Upper lobe of right lung (tissue), 1 donor: ENCODE results near the gene PUM1. TPM values are rescaled to one million over a fixed set of nuclear protein-coding genes. Genes with fewer than 3 reads are reported as not detected.

Source experiments
- ATAC-seq: fragments of 200-7000 bp; cut with Tn5 transposase; one replicate; pipeline ENCODE4 v1.9.1; 2020; ENCODE audit warnings: mild to moderate bottlenecking, moderate library complexity
- DNase-seq: peaks from one replicate; pipeline ENCODE4 v3.0.0-alpha.2; 2020
- H3K27ac ChIP-seq: fragments of 200-600 bp; one replicate; pipeline ENCODE4 v1.8.0; 2022
- H3K27me3 ChIP-seq: fragments of 200-600 bp; one replicate; pipeline ENCODE4 v1.8.0; 2022; ENCODE audit warnings: mild to moderate bottlenecking
- H3K36me3 ChIP-seq: fragments of 200-600 bp; one replicate; pipeline ENCODE4 v1.8.0; 2022
- H3K4me1 ChIP-seq: fragments of 200-600 bp; one replicate; pipeline ENCODE4 v1.8.0; 2022
- H3K4me3 ChIP-seq: fragments of 200-600 bp; one replicate; pipeline ENCODE4 v1.8.0; 2022; ENCODE audit warnings: mild to moderate bottlenecking
- H3K9me3 ChIP-seq: fragments of 200-600 bp; one replicate; pipeline ENCODE4 v1.8.0; 2022
- intact Hi-C: fragments of 100-400 bp; cut with DNase I; formaldehyde crosslinking; loops from one replicate; pipeline ENCODE4 v1.11.0; 2022
- total RNA-seq: library from RNA; stranded (reverse); fragmentation: NEBNext Ultra II Directional; extraction: Animal tissue kit (Norgen Biotek cat#: 25700); gene quantifications from one replicate; pipeline ENCODE4 v1.2.1, GENCODE V29; 2021
- TF ChIP-seq, protein P1 (sequence below): fragments of 200-600 bp; IDR thresholded peaks from one replicate; pipeline ENCODE4 v1.8.0; 2022; ENCODE audit warnings: antibody characterized with exemption
- donor health status: DM: no; HTN: yes; CAD: no; lungs with severe emphysema.

PUM1 gene
- total RNA-seq, 1 donor from 2014 or later, result 117 TPM

DNA sequence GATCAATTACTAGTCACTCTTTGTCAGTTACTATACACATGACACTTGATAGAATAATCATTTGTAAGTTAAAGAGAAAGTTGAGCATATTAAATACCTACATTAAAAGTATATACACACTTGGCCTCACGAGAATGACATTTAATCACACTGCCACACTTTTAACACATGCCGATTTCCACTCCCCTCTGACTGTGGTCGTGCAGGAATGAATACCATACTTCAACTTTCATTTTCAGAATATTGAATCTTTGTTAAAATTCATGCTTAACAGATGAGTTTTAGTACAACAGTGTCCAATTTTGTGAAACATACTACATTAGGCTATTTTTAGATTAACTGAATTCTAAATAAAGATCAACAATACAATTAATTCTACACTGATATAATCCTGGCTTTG is 78.8 kb downstream of the PUM1 start:
- Histone ChIP-seq H3K27ac (no peak overlapping the region), H3K4me3 (no peak overlapping the region), H3K4me1 (peaks cover 29% of the 10 kb centered on the region), H3K9me3 (no peaks in the 10 kb centered on the region), H3K36me3 (peaks cover 19% of the 10 kb centered on the region), H3K27me3 (no peaks in the 10 kb centered on the region)
- no peak for DNase-seq
- TF ChIP-seq, protein P1, sequence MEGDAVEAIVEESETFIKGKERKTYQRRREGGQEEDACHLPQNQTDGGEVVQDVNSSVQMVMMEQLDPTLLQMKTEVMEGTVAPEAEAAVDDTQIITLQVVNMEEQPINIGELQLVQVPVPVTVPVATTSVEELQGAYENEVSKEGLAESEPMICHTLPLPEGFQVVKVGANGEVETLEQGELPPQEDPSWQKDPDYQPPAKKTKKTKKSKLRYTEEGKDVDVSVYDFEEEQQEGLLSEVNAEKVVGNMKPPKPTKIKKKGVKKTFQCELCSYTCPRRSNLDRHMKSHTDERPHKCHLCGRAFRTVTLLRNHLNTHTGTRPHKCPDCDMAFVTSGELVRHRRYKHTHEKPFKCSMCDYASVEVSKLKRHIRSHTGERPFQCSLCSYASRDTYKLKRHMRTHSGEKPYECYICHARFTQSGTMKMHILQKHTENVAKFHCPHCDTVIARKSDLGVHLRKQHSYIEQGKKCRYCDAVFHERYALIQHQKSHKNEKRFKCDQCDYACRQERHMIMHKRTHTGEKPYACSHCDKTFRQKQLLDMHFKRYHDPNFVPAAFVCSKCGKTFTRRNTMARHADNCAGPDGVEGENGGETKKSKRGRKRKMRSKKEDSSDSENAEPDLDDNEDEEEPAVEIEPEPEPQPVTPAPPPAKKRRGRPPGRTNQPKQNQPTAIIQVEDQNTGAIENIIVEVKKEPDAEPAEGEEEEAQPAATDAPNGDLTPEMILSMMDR, result no peak
- intact Hi-C loops, result no loop called here
- no peak for ATAC-seq

DNA sequence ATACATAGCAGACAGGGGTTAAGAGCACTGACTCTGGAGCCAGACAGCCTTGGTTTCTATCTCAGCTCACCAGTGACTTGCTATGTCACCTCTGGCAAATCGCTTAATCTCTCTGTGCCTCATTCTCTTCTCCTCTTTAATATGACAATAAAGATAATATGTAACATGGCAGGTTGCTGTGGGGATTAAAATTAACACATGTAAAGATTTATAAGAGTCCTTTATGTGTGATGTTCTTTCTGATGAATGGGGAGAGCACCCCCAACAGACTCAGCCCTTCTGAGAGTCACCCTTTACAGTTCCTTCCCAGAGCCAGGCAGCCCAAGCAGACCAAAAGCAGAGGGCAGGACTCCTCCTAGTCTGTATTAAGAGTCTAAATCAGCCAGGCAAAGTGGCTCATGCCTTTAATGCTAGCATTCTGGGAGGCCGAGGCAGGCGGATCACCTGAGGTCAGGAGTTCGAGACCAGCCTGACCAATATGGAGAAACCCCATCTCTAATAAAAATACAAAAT is 80.5 kb downstream of the PUM1 start:
- Histone ChIP-seq H3K4me1 (peaks cover 29% of the 10 kb centered on the region), H3K4me3 (no peak overlapping the region), H3K27ac (no peak overlapping the region), H3K27me3 (no peaks in the 10 kb centered on the region), H3K9me3 (no peaks in the 10 kb centered on the region), H3K36me3 (peaks cover 17% of the 10 kb centered on the region)
- ATAC-seq (no peak), DNase-seq (no peak)
- intact Hi-C loops, result no loop called here
- TF ChIP-seq, protein P1, result no peak

DNA sequence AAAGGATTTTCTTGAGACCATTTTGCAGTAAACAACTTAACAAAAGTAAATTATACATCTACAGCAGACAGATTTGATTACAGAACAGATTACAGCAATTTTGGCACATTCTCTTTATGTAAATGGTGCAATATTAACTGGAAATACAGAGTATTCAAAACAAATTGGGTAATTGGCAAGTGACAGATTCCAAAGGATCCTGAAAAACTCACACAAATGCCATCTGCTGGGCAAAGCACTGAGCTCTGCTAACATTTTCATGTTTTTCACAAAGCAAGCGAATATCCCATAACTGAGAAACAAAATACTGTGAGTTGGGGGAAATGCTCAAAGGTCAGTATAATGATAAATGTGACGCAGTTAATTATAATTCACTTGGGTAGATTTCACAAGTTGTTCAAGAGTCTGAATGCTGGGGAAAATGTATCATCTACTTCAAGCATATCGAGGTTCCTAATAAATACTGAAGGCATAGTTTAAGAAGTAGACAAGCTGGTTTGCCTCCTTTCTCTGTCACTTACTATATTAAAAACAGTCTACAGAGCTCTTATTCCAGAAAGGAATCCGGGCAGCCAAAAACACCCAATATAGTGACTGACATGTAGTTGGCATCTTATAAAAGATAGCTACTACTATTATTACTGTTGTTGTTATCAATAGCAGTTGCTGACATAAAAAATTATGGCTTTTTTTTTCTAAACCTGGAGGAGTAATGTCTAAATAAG is 81.2 kb downstream of the PUM1 start:
- peaks cover 29% of the 10 kb centered on the region for H3K4me1 ChIP-seq
- no peak overlapping the region for H3K4me3 ChIP-seq
- no peak overlapping the region for H3K27ac ChIP-seq
- H3K9me3 ChIP-seq, result no peaks in the 10 kb centered on the region
- TF ChIP-seq, protein P1, result peak; percentile 8
- intact Hi-C loops, result no loop called here
- H3K27me3 ChIP-seq, result no peaks in the 10 kb centered on the region
- peaks cover 22% of the 10 kb centered on the region for H3K36me3 ChIP-seq
- peak; percentile 24 for ATAC-seq
- no peak for DNase-seq

DNA sequence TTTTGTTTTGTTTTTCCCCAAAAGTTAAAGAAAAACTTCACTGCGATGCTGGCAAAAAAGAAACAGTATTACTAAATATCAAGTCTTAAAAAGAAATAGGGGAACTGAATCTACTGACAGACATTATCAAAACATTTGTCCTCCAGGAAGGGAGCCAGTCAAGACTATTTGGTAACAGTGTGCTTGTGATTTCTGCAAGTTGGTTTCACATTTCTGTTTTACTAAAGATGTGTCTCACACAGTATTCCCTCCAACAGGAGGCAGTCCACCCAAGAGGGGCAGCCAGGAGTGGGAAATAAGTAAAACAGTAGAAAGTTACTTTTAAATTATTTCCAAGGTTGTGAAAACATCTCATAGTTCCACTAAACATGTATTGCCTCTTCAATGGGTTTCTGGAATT is 82.6 kb downstream of the PUM1 start:
- H3K4me1 ChIP-seq, result peaks cover 29% of the 10 kb centered on the region
- TF ChIP-seq, protein P1, result no peak
- peaks cover 36% of the 10 kb centered on the region for H3K36me3 ChIP-seq
- no peak overlapping the region for H3K4me3 ChIP-seq
- intact Hi-C loops, result no loop called here
- H3K9me3 ChIP-seq, result no peaks in the 10 kb centered on the region
- DNase-seq, result no peak
- peak overlapping the region; percentile 67 for H3K27ac ChIP-seq
- peak; percentile 79 for ATAC-seq
- H3K27me3 ChIP-seq, result no peaks in the 10 kb centered on the region

DNA sequence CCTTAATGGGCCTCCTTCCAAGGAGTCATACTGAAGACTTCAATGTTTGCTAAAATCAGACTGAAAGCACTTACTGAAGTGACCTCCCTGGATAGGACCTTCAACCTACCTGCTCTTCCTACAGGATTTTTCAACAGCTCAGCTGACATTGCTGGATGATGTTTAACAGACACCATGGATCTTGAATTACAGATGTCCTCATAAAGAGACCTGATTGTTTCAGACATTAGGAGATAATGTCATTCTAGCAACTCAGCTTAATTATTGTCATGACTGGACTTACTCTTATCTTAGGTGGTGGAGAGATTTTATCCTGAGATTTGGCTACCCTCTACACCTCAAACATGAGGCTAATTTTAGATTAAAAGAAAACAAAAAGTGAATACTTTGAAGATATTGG is 83.1 kb downstream of the PUM1 start:
- H3K4me3 ChIP-seq, result no peak overlapping the region
- no peaks in the 10 kb centered on the region for H3K9me3 ChIP-seq
- peaks cover 41% of the 10 kb centered on the region for H3K36me3 ChIP-seq
- ATAC-seq, result no peak
- no peak for DNase-seq
- H3K27me3 ChIP-seq, result no peaks in the 10 kb centered on the region
- intact Hi-C loops, result no loop called here
- H3K4me1 ChIP-seq, result peaks cover 29% of the 10 kb centered on the region
- H3K27ac ChIP-seq, result peak overlapping the region; percentile 67
- TF ChIP-seq, protein P1, result no peak
